ENCODE measurements around the gene KIF3A.

KIF3A gene

GRCh38 chr5:132746592-132746953, 9.2 kb upstream of the KIF3A start:
- no peaks in the 10 kb centered on the region for H3K9me3 ChIP-seq (ENCODE audit: control insufficient read depth, low read length)
- H3K27me3 ChIP-seq (ENCODE audit: control insufficient read depth, insufficient read depth, low read length): no peaks in the 10 kb centered on the region
- peak overlapping the region; percentile 97 for H2AFZ ChIP-seq
- peak overlapping the region; percentile 55 for H3K4me3 ChIP-seq (ENCODE audit: low read depth, low read length)
- no peak overlapping the region for H3K27ac ChIP-seq
- TF ChIP-seq, protein P1, sequence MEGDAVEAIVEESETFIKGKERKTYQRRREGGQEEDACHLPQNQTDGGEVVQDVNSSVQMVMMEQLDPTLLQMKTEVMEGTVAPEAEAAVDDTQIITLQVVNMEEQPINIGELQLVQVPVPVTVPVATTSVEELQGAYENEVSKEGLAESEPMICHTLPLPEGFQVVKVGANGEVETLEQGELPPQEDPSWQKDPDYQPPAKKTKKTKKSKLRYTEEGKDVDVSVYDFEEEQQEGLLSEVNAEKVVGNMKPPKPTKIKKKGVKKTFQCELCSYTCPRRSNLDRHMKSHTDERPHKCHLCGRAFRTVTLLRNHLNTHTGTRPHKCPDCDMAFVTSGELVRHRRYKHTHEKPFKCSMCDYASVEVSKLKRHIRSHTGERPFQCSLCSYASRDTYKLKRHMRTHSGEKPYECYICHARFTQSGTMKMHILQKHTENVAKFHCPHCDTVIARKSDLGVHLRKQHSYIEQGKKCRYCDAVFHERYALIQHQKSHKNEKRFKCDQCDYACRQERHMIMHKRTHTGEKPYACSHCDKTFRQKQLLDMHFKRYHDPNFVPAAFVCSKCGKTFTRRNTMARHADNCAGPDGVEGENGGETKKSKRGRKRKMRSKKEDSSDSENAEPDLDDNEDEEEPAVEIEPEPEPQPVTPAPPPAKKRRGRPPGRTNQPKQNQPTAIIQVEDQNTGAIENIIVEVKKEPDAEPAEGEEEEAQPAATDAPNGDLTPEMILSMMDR (IDR thresholded peaks at IDR 0.05): no peak
- no peaks in the 10 kb centered on the region for H3K4me1 ChIP-seq
- H3K79me2 ChIP-seq: no peaks in the 10 kb centered on the region
- no peak overlapping the region for H3K9ac ChIP-seq
- no peak overlapping the region for H3K4me2 ChIP-seq (ENCODE audit: low read length)
- no peaks in the 10 kb centered on the region for H3K36me3 ChIP-seq (ENCODE audit: control insufficient read depth, insufficient read depth, low read length)

DNA sequence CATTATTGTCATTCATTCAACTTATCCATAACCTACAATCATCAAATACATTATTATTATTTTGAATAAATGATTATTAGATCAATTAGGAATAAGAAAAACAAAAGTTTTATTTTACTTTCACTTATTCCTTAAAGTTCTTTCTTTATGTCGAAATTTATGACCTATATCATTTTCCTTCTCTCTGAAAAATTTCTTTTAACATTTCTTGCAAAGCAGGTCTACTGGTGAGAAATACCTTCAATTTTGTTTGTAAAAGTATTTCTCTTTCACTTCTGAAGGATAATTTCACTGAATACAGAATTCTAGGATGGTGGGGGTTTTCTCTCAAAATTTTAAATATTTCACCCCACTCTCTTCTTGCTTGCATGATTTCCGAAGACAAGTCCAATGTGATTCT, 7.3 kb upstream of the KIF3A start:
- H2AFZ ChIP-seq: no peak overlapping the region
- H3K79me2 ChIP-seq: no peaks in the 10 kb centered on the region
- H3K36me3 ChIP-seq (ENCODE audit: control insufficient read depth, insufficient read depth, low read length): no peaks in the 10 kb centered on the region
- H3K4me3 ChIP-seq (ENCODE audit: low read depth, low read length): no peak overlapping the region
- H3K9ac ChIP-seq: no peak overlapping the region
- no peak overlapping the region for H3K4me2 ChIP-seq (ENCODE audit: low read length)
- no peaks in the 10 kb centered on the region for H3K9me3 ChIP-seq (ENCODE audit: control insufficient read depth, low read length)
- no peaks in the 10 kb centered on the region for H3K4me1 ChIP-seq
- no peaks in the 10 kb centered on the region for H3K27me3 ChIP-seq (ENCODE audit: control insufficient read depth, insufficient read depth, low read length)
- no peak overlapping the region for H3K27ac ChIP-seq
- TF ChIP-seq, protein P1 (IDR thresholded peaks at IDR 0.05): no peak

GRCh38 chr5:132742626-132743025, 5.3 kb upstream of the KIF3A start:
- Histone ChIP-seq H3K9ac (no peak overlapping the region), H3K79me2 (no peaks in the 10 kb centered on the region), H3K9me3 (ENCODE audit: control insufficient read depth, low read length) (no peaks in the 10 kb centered on the region), H3K4me3 (ENCODE audit: low read depth, low read length) (no peak overlapping the region), H3K27me3 (ENCODE audit: control insufficient read depth, insufficient read depth, low read length) (no peaks in the 10 kb centered on the region), H3K36me3 (ENCODE audit: control insufficient read depth, insufficient read depth, low read length) (no peaks in the 10 kb centered on the region), H3K4me2 (ENCODE audit: low read length) (no peak overlapping the region), H3K27ac (no peak overlapping the region), H3K4me1 (no peaks in the 10 kb centered on the region), H2AFZ (no peak overlapping the region)
- TF ChIP-seq, protein P1 (IDR thresholded peaks at IDR 0.05): no peak

GRCh38 chr5:132742158-132742557, 4.8 kb upstream of the KIF3A start:
- no peaks in the 10 kb centered on the region for H3K4me1 ChIP-seq
- no peak overlapping the region for H3K4me3 ChIP-seq (ENCODE audit: low read depth, low read length)
- no peaks in the 10 kb centered on the region for H3K27me3 ChIP-seq (ENCODE audit: control insufficient read depth, insufficient read depth, low read length)
- no peaks in the 10 kb centered on the region for H3K9me3 ChIP-seq (ENCODE audit: control insufficient read depth, low read length)
- H3K79me2 ChIP-seq: no peaks in the 10 kb centered on the region
- no peaks in the 10 kb centered on the region for H3K36me3 ChIP-seq (ENCODE audit: control insufficient read depth, insufficient read depth, low read length)
- no peak overlapping the region for H3K4me2 ChIP-seq (ENCODE audit: low read length)
- no peak overlapping the region for H2AFZ ChIP-seq
- TF ChIP-seq, protein P1 (IDR thresholded peaks at IDR 0.05): no peak
- H3K9ac ChIP-seq: no peak overlapping the region
- H3K27ac ChIP-seq: no peak overlapping the region

- no peaks in the 10 kb centered on the region for H3K4me1 ChIP-seq
These were observed 1.9 kb upstream of the KIF3A start for GRCh38 chr5:132739232-132739631.

More at GRCh38 chr5:132739232-132739631, 1.9 kb upstream of the KIF3A start:
- TF ChIP-seq, protein P1 (IDR thresholded peaks at IDR 0.05): no peak
- Histone ChIP-seq H3K27me3 (ENCODE audit: control insufficient read depth, insufficient read depth, low read length) (no peaks in the 10 kb centered on the region), H3K36me3 (ENCODE audit: control insufficient read depth, insufficient read depth, low read length) (no peaks in the 10 kb centered on the region), H2AFZ (no peak overlapping the region), H3K4me3 (ENCODE audit: low read depth, low read length) (no peak overlapping the region), H3K9ac (no peak overlapping the region), H3K79me2 (peaks cover 7% of the 10 kb centered on the region), H3K9me3 (ENCODE audit: control insufficient read depth, low read length) (no peaks in the 10 kb centered on the region), H3K4me2 (ENCODE audit: low read length) (no peak overlapping the region), H3K27ac (no peak overlapping the region)

Data from parathyroid adenoma (tissue), 2 donors.